Peyer's patch (tissue), 4 donors: ENCODE results near the gene SCUBE3. TPM values are rescaled to one million over a fixed set of nuclear protein-coding genes. Genes with fewer than 3 reads are reported as not detected.

Experiments
- DNase-seq, 3 donors: peaks; one replicate each; pipeline ENCODE4 v3.0.0-alpha.2; 2017 to 2019
- H3K27ac ChIP-seq, 4 donors: fragments of 200-600 bp; sonication (generic); one replicate each; pipeline ENCODE4 v1.5.1; 2016 to 2019
- H3K27me3 ChIP-seq, 2 donors: fragments of 200-600 bp; sonication (generic); one replicate each; pipeline ENCODE4 v1.5.1; 2019
- H3K36me3 ChIP-seq, 3 donors: fragments of 200-600 bp; sonication (generic); one replicate each; pipeline ENCODE4 v1.5.1; 2016 to 2019
- H3K4me1 ChIP-seq, 4 donors: fragments of 200-600 bp; sonication (generic); one replicate each; pipeline ENCODE4 v1.5.1; 2016 to 2019
- H3K4me3 ChIP-seq, 4 donors: fragments of 200-600 bp; sonication (generic); 1 replicate in 3 of 4; 2 replicates in 1 of 4; pipeline ENCODE4 v1.5.1; 2016 to 2019; ENCODE audit warnings: mild to moderate bottlenecking in 1 of 4
- H3K9me3 ChIP-seq, 4 donors: fragments of 200-600 bp; sonication (generic); one replicate each; pipeline ENCODE4 v1.5.1; 2016 to 2019; ENCODE audit warnings: mild to moderate bottlenecking in 1 of 4
- CTCF ChIP-seq, 6 experiments: fragments of 450-650 bp in 4 of 6; fragments of 200-600 bp in 2 of 6; sonication (generic) in 1 of 6; IDR thresholded peaks; one replicate each; pipeline ENCODE4 v1.5.1; 2017 to 2019; ENCODE audit warnings: antibody characterized with exemption in 6 of 6, mild to moderate bottlenecking in 3 of 6, moderate library complexity in 1 of 6
- POLR2A ChIP-seq, 2 donors: fragments of 450-650 bp; IDR thresholded peaks; one replicate each; pipeline ENCODE4 v1.5.1; 2017; ENCODE audit warnings: antibody characterized with exemption in 2 of 2, mild to moderate bottlenecking in 2 of 2, moderate library complexity in 2 of 2
- total RNA-seq, 4 donors: library from RNA; depleted of rRNA; stranded (reverse); fragments of >200 nt; gene quantifications; one replicate each; pipeline ENCODE4 v1.1.0, GENCODE V29; 2016

SCUBE3 gene
- total RNA-seq, 4 donors from 2014 or later, result not detected

DNA sequence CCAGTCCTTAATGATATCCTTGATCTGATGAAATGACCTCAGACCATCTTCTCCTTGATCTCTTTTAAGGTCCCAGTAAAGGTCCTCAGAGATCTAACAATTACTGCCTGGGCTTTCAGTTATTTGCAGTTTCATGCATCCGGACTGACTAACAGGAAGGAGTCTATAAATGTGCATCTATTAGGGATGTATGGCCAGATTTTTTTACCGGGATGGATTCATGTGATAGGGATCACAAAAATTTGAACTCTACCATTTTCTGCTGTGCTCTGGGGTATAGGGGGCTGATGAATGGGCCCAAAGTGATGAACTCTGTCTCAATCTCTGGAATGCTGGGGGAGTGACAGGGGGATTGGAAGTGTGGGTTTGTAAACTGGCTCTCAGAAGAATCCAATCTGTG lies 36.2 kb upstream of the SCUBE3 start:
- TF ChIP-seq CTCF (IDR thresholded peaks at IDR 0.05) (no peak), POLR2A (IDR thresholded peaks at IDR 0.05) (no peak)
- Histone ChIP-seq H3K36me3 (no peaks in the 10 kb centered on the region), H3K4me3 (no peak overlapping the region), H3K27ac (no peak overlapping the region), H3K4me1 (peaks cover 0 to 7% (median 0%) of the 10 kb centered on the region in 4 donors), H3K9me3 (no peaks in the 10 kb centered on the region), H3K27me3 (no peaks in the 10 kb centered on the region)
- no peak for DNase-seq

GRCh38 chr6:35178012-35178411 lies 35.7 kb upstream of the SCUBE3 start:
- H3K36me3 ChIP-seq, result no peaks in the 10 kb centered on the region
- no peaks in the 10 kb centered on the region for H3K9me3 ChIP-seq
- no peak for TF ChIP-seq POLR2A (IDR thresholded peaks at IDR 0.05)
- no peak for TF ChIP-seq CTCF (IDR thresholded peaks at IDR 0.05)
- no peak overlapping the region for H3K4me3 ChIP-seq
- H3K4me1 ChIP-seq, result peaks cover 0 to 7% (median 0%) of the 10 kb centered on the region in 4 donors
- DNase-seq, result no peak
- no peaks in the 10 kb centered on the region for H3K27me3 ChIP-seq
- H3K27ac ChIP-seq, result no peak overlapping the region

DNA sequence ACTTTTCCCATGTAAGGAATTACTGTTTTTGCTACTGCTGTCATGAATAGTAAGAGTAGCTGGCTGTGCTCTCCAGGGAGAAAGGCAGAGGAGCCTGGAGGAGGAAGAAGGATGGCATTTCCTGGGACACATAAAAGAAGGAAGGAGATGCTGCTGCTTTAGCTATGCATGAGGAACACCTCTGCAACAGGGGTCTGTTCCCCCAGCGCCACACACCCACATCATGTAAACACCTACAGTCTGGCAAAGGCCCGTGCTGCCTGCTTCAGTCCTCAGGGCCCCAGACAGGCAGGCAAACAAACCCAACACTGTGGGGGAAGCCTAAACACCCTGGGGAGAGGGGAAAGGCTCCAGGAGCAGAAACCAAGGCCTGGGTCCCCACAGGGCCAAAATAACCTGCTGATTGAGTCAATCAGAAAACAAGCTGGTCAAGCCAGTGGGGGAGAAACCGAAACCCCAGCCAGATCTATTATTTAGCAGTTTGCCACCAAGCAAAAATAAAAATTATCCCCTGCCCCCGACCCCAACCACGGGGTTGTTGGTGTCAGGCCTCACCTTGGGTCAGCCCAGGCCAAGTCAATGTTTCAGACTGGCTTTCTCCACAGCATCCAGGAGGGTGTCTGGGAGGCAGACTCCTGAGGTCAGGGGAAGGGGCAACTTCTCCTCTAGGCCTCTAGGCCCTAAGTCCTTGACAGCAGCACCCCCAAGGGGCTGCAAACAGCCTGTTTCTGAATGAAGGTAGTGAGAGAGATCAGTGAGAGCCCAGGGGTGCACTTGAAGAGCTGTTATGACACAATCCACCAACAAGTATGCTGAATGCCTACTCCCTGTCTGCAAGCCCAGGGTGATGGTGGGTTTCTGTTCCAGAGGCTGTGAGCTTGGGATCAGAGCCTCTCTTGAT lies 34.6 kb upstream of the SCUBE3 start:
- no peaks in the 10 kb centered on the region for H3K36me3 ChIP-seq
- H3K27me3 ChIP-seq, result no peaks in the 10 kb centered on the region
- no peaks in the 10 kb centered on the region for H3K9me3 ChIP-seq
- H3K27ac ChIP-seq, result no peak overlapping the region
- no peak overlapping the region for H3K4me3 ChIP-seq
- TF ChIP-seq CTCF (IDR thresholded peaks at IDR 0.05) (no peak), POLR2A (IDR thresholded peaks at IDR 0.05) (no peak)
- H3K4me1 ChIP-seq, result peaks cover 0 to 7% (median 0%) of the 10 kb centered on the region in 4 donors
- DNase-seq, result no peak

GRCh38 chr6:35179901-35180535 lies 33.7 kb upstream of the SCUBE3 start:
- H3K4me3 ChIP-seq, result no peak overlapping the region
- H3K36me3 ChIP-seq, result no peaks in the 10 kb centered on the region
- no peak overlapping the region for H3K27ac ChIP-seq
- no peak for TF ChIP-seq CTCF (IDR thresholded peaks at IDR 0.05)
- TF ChIP-seq POLR2A (IDR thresholded peaks at IDR 0.05), result no peak
- no peak for DNase-seq
- H3K4me1 ChIP-seq, result peaks cover 0 to 7% (median 0%) of the 10 kb centered on the region in 4 donors
- no peaks in the 10 kb centered on the region for H3K9me3 ChIP-seq
- no peaks in the 10 kb centered on the region for H3K27me3 ChIP-seq

GRCh38 chr6:35181308-35181932 lies 32.3 kb upstream of the SCUBE3 start:
- Histone ChIP-seq H3K36me3 (no peaks in the 10 kb centered on the region), H3K4me1 (peaks cover 0 to 7% (median 0%) of the 10 kb centered on the region in 4 donors), H3K4me3 (no peak overlapping the region), H3K9me3 (no peaks in the 10 kb centered on the region), H3K27me3 (no peaks in the 10 kb centered on the region), H3K27ac (no peak overlapping the region)
- TF ChIP-seq POLR2A (IDR thresholded peaks at IDR 0.05) (no peak), CTCF (IDR thresholded peaks at IDR 0.05) (no peak)
- no peak for DNase-seq
